Renal cortex interstitium (tissue), 3 donors: ENCODE results near the gene MYCL. TPM values are rescaled to one million over a fixed set of nuclear protein-coding genes. Genes with fewer than 3 reads are reported as not detected.

ENCODE experiments used
- polyA plus RNA-seq, 3 donors: library from polyadenylated mRNA; unstranded; fragments of 120-200 nt; gene quantifications; one replicate each; pipeline ENCODE4 v1.2.1, GENCODE V29; 2013; ENCODE audit not compliant: insufficient read length in 3 of 3

Gene MYCL
- polyA plus RNA-seq, 3 donors = 7.5 to 8.4 (median 8.1) TPM

Other genes starting within 250 kb of the MYCL start
- gene NT5C1A, start 229.8 kb downstream of the MYCL start, polyA plus RNA-seq = under 1 TPM in 2 of 3 donors, not detected in 1; 0.18 to 0.30 TPM
- under 1 TPM; 0.30 to 0.77 (median 0.59) TPM for gene HPCAL4, start 210.5 kb downstream of the MYCL start, polyA plus RNA-seq
- gene PPIE, start 163.0 kb downstream of the MYCL start, polyA plus RNA-seq = 10 to 100 TPM; 70.4 to 73.6 (median 73.4) TPM
- gene OXCT2, start 130.6 kb downstream of the MYCL start, polyA plus RNA-seq = 1 to 10 TPM in 1 of 3 donors, under 1 TPM in 2; 0.22 to 1.5 (median 0.33) TPM
- 1 to 10 TPM; 1.9 to 5.1 (median 2.1) TPM for gene BMP8B, start 113.1 kb downstream of the MYCL start, polyA plus RNA-seq
- gene TRIT1, start 18.4 kb downstream of the MYCL start, polyA plus RNA-seq = 10 to 100 TPM; 27.9 to 49.1 (median 40.1) TPM
- 1 to 10 TPM; 1.9 to 7.5 (median 2.5) TPM for gene MFSD2A, start 53.2 kb upstream of the MYCL start, polyA plus RNA-seq
- gene CAP1, start 138.8 kb upstream of the MYCL start, polyA plus RNA-seq = 100 to 1,000 TPM; 169 to 193 (median 193) TPM
- gene PPT1, start 195.3 kb upstream of the MYCL start, polyA plus RNA-seq = 100 to 1,000 TPM; 103 to 118 (median 111) TPM